HEK293 (cell line): ENCODE results near the gene RSPRY1.

Source experiments
- CTCF ChIA-PET: fragments of 350-600 bp; formaldehyde crosslinking; extraction: SDS; loops from one replicate; lab custom pipeline; 2021; ENCODE audit warnings: antibody characterized with exemption; lab: Yijun Ruan, JAX
- POLR2A ChIA-PET: fragments of 300-600 bp; formaldehyde crosslinking; extraction: SDS; loops from one replicate; lab custom pipeline; 2020; ENCODE audit warnings: antibody characterized with exemption, inconsistent platforms; lab: Yijun Ruan, JAX
- H3K27ac ChIP-seq: fragments of 200-500 bp; sonication (Bioruptor generic); 2 replicates; pipeline ENCODE4 v1.5.1; 2014; ENCODE audit warnings: low read depth, low read length, control low read depth, inconsistent platforms; ENCODE audit errors: extremely low read depth
- H3K36me3 ChIP-seq, 2 experiments: fragments of 200-500 bp in 1 of 2; sonication (Bioruptor generic) in 1 of 2; 1 replicate in 1 of 2; 2 replicates in 1 of 2; pipeline ENCODE4 v1.5.1; 2014 to 2017; ENCODE audit warnings: inconsistent platforms in 2 of 2, low read length in 2 of 2; ENCODE audit not compliant: control insufficient read depth in 2 of 2, insufficient read depth in 1 of 2
- H3K4me1 ChIP-seq: fragments of 200-500 bp; sonication (Bioruptor generic); 2 replicates; pipeline ENCODE4 v1.5.1; 2014; ENCODE audit warnings: mild to moderate bottlenecking, low read length, inconsistent platforms; ENCODE audit not compliant: control insufficient read depth, insufficient read depth
- H3K4me3 ChIP-seq: 2 replicates; pipeline ENCODE4 v1.5.1; 2011; ENCODE audit warnings: low read depth, mild to moderate bottlenecking, control low read depth, low read length, moderate library complexity
- H3K9me3 ChIP-seq: fragments of 200-500 bp; sonication (Bioruptor generic); 2 replicates; pipeline ENCODE4 v1.5.1; 2014; ENCODE audit warnings: low read depth, low read length, inconsistent platforms; ENCODE audit not compliant: control insufficient read depth, insufficient read depth
- IKZF3 ChIP-seq: fragments of 450-650 bp; IDR thresholded peaks from 2 replicates; pipeline ENCODE4 v1.5.0; 2018; ENCODE audit warnings: missing biosample characterization, mild to moderate bottlenecking, missing genetic modification characterization, moderate library complexity
- OSR2 ChIP-seq: fragments of 450-650 bp; formaldehyde crosslinking; IDR thresholded peaks from 2 replicates; pipeline ENCODE4 v1.5.1; 2016; ENCODE audit warnings: missing biosample characterization, missing genetic modification characterization
- PRDM6 ChIP-seq: fragments of 450-650 bp; formaldehyde crosslinking; IDR thresholded peaks from 2 replicates; pipeline ENCODE4 v1.5.1; 2017; ENCODE audit warnings: missing biosample characterization, missing genetic modification characterization
- SP7 ChIP-seq: fragments of 450-650 bp; formaldehyde crosslinking; IDR thresholded peaks from 2 replicates; pipeline ENCODE4 v1.5.1; 2016; ENCODE audit warnings: missing biosample characterization, missing genetic modification characterization
- TSHZ1 ChIP-seq: fragments of 450-650 bp; formaldehyde crosslinking; IDR thresholded peaks from 2 replicates; pipeline ENCODE4 v1.5.1; 2016; ENCODE audit warnings: missing biosample characterization, missing genetic modification characterization, borderline replicate concordance
- ZBTB20 ChIP-seq: fragments of 450-650 bp; formaldehyde crosslinking; IDR thresholded peaks from 2 replicates; pipeline ENCODE4 v1.5.1; 2016; ENCODE audit warnings: missing biosample characterization, missing genetic modification characterization
- ZBTB48 ChIP-seq: fragments of 450-650 bp; formaldehyde crosslinking; IDR thresholded peaks from 2 replicates; pipeline ENCODE4 v1.5.1; 2016; ENCODE audit warnings: missing biosample characterization, missing genetic modification characterization
- ZFP3 ChIP-seq: fragments of 450-650 bp; formaldehyde crosslinking; IDR thresholded peaks from 2 replicates; pipeline ENCODE4 v1.5.1; 2016; ENCODE audit warnings: low read depth, missing biosample characterization, missing genetic modification characterization
- ZNF112 ChIP-seq: fragments of 450-650 bp; formaldehyde crosslinking; IDR thresholded peaks from 2 replicates; pipeline ENCODE4 v1.5.0; 2017; ENCODE audit warnings: missing biosample characterization, missing genetic modification characterization
- ZNF121 ChIP-seq: fragments of 450-650 bp; formaldehyde crosslinking; IDR thresholded peaks from 2 replicates; pipeline ENCODE4 v1.5.1; 2016; ENCODE audit warnings: missing biosample characterization, missing genetic modification characterization
- ZNF214 ChIP-seq: fragments of 450-650 bp; formaldehyde crosslinking; IDR thresholded peaks from 2 replicates; pipeline ENCODE4 v1.5.1; 2017; ENCODE audit warnings: missing biosample characterization, mild to moderate bottlenecking, missing genetic modification characterization, borderline replicate concordance
- ZNF24 ChIP-seq: fragments of 450-650 bp; formaldehyde crosslinking; IDR thresholded peaks from 2 replicates; pipeline ENCODE4 v1.5.1; 2016; ENCODE audit warnings: missing biosample characterization, missing genetic modification characterization
- ZNF302 ChIP-seq: fragments of 450-650 bp; formaldehyde crosslinking; IDR thresholded peaks from 2 replicates; pipeline ENCODE4 v1.5.1; 2016; ENCODE audit warnings: missing biosample characterization, missing genetic modification characterization, low read depth
- ZNF324 ChIP-seq: fragments of 450-650 bp; formaldehyde crosslinking; IDR thresholded peaks from 2 replicates; pipeline ENCODE4 v1.5.1; 2016; ENCODE audit warnings: missing biosample characterization, missing genetic modification characterization
- ZNF366 ChIP-seq: fragments of 450-650 bp; formaldehyde crosslinking; conservative IDR thresholded peaks from 2 replicates; pipeline ENCODE4 v1.5.1; 2016; ENCODE audit warnings: missing biosample characterization, missing genetic modification characterization
- ZNF37A ChIP-seq: fragments of 450-650 bp; IDR thresholded peaks from 2 replicates; pipeline ENCODE4 v1.5.1; 2018; ENCODE audit warnings: missing biosample characterization, missing genetic modification characterization
- ZNF398 ChIP-seq: fragments of 450-650 bp; formaldehyde crosslinking; IDR thresholded peaks from 2 replicates; pipeline ENCODE4 v1.5.1; 2017; ENCODE audit warnings: missing biosample characterization, missing genetic modification characterization
- ZNF514 ChIP-seq: fragments of 450-650 bp; formaldehyde crosslinking; IDR thresholded peaks from 2 replicates; pipeline ENCODE4 v1.5.1; 2016; ENCODE audit warnings: missing biosample characterization, missing genetic modification characterization
- ZNF530 ChIP-seq: fragments of 450-650 bp; formaldehyde crosslinking; IDR thresholded peaks from 2 replicates; pipeline ENCODE4 v1.5.1; 2016; ENCODE audit warnings: low read depth, missing biosample characterization, missing genetic modification characterization
- ZNF548 ChIP-seq: fragments of 450-650 bp; formaldehyde crosslinking; IDR thresholded peaks from 2 replicates; pipeline ENCODE4 v1.5.1; 2016; ENCODE audit warnings: missing biosample characterization, missing genetic modification characterization
- ZNF580 ChIP-seq: fragments of 450-650 bp; formaldehyde crosslinking; IDR thresholded peaks from 2 replicates; pipeline ENCODE4 v1.5.1; 2016; ENCODE audit warnings: missing biosample characterization, missing genetic modification characterization
- ZNF629 ChIP-seq: fragments of 450-650 bp; formaldehyde crosslinking; IDR thresholded peaks from 2 replicates; pipeline ENCODE4 v1.5.1; 2017; ENCODE audit warnings: missing biosample characterization, missing genetic modification characterization
- ZNF830 ChIP-seq: fragments of 450-650 bp; IDR thresholded peaks from 2 replicates; pipeline ENCODE4 v1.5.0; 2018; ENCODE audit warnings: missing biosample characterization, missing genetic modification characterization, low read depth, mild to moderate bottlenecking, moderate library complexity

RSPRY1 gene

GRCh38 chr16:57191056-57191571, 5.0 kb downstream of the RSPRY1 start (continued):
- TF ChIP-seq PRDM6 (tag by site-specific recombination) (peak; percentile 87), ZNF580 (tag by site-specific recombination) (peak; percentile 10; the same call in 1 of the 2 replicates), OSR2 (tag by site-specific recombination) (peak; percentile 37; the same call in 1 of the 2 replicates), ZNF112 (tag by site-specific recombination) (no peak), ZNF366 (tag by site-specific recombination) (peak; percentile 32; the same call in 1 of the 2 replicates), ZBTB20 (peak; percentile 66), ZNF398 (tag by site-specific recombination) (peak; percentile 33; the same call in 1 of the 2 replicates), IKZF3 (tag by site-specific recombination) (peak; percentile 38; the same call in 1 of the 2 replicates), ZNF24 (0 out of 2 replicates have a peak, but pooled peaks have one; percentile 30), ZNF121 (tag by site-specific recombination) (no peak), ZNF37A (no peak), ZBTB48 (tag by site-specific recombination) (peak; percentile 93), SP7 (tag by site-specific recombination) (0 out of 2 replicates have a peak, but pooled peaks have one; percentile 37), ZNF629 (tag by site-specific recombination) (0 out of 2 replicates have a peak, but pooled peaks have one; percentile 33)

GRCh38 chr16:57192146-57192545, 6.0 kb downstream of the RSPRY1 start:
- ChIA-PET CTCF (no interaction called here), POLR2A (no interaction called here)

More at GRCh38 chr16:57192146-57192545, 6.0 kb downstream of the RSPRY1 start:
- peaks cover 28% of the 10 kb centered on the region for H3K4me1 ChIP-seq
- no peak for TF ChIP-seq ZNF530
- TF ChIP-seq ZNF514 (tag by site-specific recombination) = no peak
- TF ChIP-seq ZNF214 = no peak
- no peak for TF ChIP-seq ZFP3 (tag by site-specific recombination)
- 0 out of 2 replicates have a peak, but pooled peaks have one; percentile 13 for TF ChIP-seq IKZF3 (tag by site-specific recombination)
- TF ChIP-seq ZNF548 (tag by site-specific recombination) = no peak
- no peak for TF ChIP-seq ZNF324 (tag by site-specific recombination)
- TF ChIP-seq PRDM6 (tag by site-specific recombination) = peak; percentile 40; the same call in 1 of the 2 replicates
- no peak for TF ChIP-seq TSHZ1 (tag by site-specific recombination)
- no peak for TF ChIP-seq ZNF302 (tag by site-specific recombination)
- TF ChIP-seq ZNF830 (tag by site-specific recombination) = no peak
- H3K27ac ChIP-seq = no peak overlapping the region
- no peaks in the 10 kb centered on the region for H3K36me3 ChIP-seq
- H3K4me3 ChIP-seq = no peak overlapping the region
- H3K9me3 ChIP-seq = no peaks in the 10 kb centered on the region
